ENCODE measurements around the gene STAG2. TPM values are rescaled to one million over a fixed set of nuclear protein-coding genes. Genes with fewer than 3 reads are reported as not detected.

The STAG2 gene
- total RNA-seq, 2 donors from 2014 or later: 82.1 to 89.5 TPM

- H3K4me3 Mint-ChIP-seq: peak overlapping the region; percentile 91 to 92
- DNase-seq (no peak), ATAC-seq (replicated peaks in 1 of 2) (no peak)
- H3K36me3 Mint-ChIP-seq (ENCODE audit: insufficient read depth in 2 of 2): peaks cover 12 to 14% of the 10 kb centered on the region in 2 donors
- H3K9me3 Mint-ChIP-seq: peaks cover 0 to 1% of the 10 kb centered on the region in 2 donors
- H3K4me1 Mint-ChIP-seq (ENCODE audit: low read depth): peaks cover 43% of the 10 kb centered on the region
- H3K27ac Mint-ChIP-seq: peak overlapping the region; percentile 100
- peaks cover 7% of the 10 kb centered on the region for H3K27me3 Mint-ChIP-seq (ENCODE audit: low read depth)
Observed at GRCh38 chrX:123962006-123962467, 531 bp downstream of the STAG2 start.

- H3K4me1 Mint-ChIP-seq (ENCODE audit: low read depth): peaks cover 44% of the 10 kb centered on the region
- peaks cover 12 to 14% of the 10 kb centered on the region in 2 donors for H3K36me3 Mint-ChIP-seq (ENCODE audit: insufficient read depth in 2 of 2)
- peak overlapping the region; percentile 91 to 92 for H3K4me3 Mint-ChIP-seq
- peaks cover 7% of the 10 kb centered on the region for H3K27me3 Mint-ChIP-seq (ENCODE audit: low read depth)
- peak overlapping the region; percentile 100 for H3K27ac Mint-ChIP-seq
- peak; percentile 80 to 88 for DNase-seq
- peak; percentile 74 to 75 for ATAC-seq (replicated peaks in 1 of 2)
- peaks cover 0 to 1% of the 10 kb centered on the region in 2 donors for H3K9me3 Mint-ChIP-seq
Observed at GRCh38 chrX:123962794-123963373, 1.4 kb downstream of the STAG2 start.

DNA sequence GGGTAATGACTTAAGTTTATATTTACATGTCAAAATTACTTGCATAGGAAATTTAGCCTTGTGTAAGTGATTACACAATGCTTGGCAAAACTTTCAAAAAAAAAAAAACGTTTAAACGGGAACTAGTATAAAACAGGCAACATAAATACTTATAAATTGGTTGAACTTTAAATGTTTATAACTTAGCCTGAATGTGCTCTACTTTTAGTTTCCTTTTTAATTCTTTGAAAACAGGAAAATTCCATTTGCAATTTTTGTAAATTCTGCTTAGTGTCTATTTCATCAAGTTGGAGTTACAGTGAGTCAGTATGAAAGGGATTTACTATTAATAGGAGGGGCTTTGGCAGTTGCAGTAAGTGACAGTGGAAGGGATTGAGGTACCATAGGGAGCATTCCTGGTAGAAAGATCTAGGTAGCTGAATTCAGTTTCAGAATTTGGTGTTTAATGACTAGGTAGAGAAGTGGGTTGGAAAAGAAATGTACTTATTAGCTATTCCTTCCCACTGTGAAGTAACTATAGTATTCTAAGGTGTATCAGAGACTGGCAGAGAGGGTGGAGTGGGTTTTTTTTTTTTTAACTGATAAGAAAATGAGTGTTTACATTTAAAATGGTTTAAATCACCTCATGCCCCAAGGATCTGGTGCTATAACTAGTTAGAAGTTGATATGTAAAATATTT lies 2.8 kb downstream of the STAG2 start:
- DNase-seq: no peak
- Mint-ChIP-seq H3K9me3 (peaks cover 0 to 1% of the 10 kb centered on the region in 2 donors), H3K4me3 (peak overlapping the region; percentile 91 to 92), H3K27ac (peak overlapping the region; percentile 100), H3K27me3 (ENCODE audit: low read depth) (peaks cover 7% of the 10 kb centered on the region), H3K36me3 (ENCODE audit: insufficient read depth in 2 of 2) (peaks cover 10 to 14% of the 10 kb centered on the region in 2 donors), H3K4me1 (ENCODE audit: low read depth) (peaks cover 51% of the 10 kb centered on the region)
- ATAC-seq (replicated peaks in 1 of 2): no peak

DNA sequence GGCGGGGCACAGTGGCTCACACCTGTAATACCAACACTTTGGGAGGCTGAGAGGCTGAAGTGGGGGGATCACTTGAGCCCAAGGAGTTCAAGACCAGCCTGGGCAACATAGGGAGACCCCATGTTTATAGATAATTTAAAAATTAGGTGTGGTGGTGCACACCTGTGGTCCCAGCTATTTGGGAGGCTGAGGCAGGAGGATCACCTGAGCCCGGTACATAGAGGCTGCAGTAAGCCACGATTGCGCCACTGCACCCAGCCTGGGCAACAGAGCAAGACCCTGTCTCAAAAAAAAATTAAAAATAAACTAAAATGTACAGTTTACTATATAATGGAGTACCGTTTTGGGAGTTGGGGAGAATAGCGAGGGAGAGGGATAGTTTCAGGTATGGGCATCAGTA lies 4.2 kb downstream of the STAG2 start:
- ATAC-seq (replicated peaks in 1 of 2): no peak

DNA sequence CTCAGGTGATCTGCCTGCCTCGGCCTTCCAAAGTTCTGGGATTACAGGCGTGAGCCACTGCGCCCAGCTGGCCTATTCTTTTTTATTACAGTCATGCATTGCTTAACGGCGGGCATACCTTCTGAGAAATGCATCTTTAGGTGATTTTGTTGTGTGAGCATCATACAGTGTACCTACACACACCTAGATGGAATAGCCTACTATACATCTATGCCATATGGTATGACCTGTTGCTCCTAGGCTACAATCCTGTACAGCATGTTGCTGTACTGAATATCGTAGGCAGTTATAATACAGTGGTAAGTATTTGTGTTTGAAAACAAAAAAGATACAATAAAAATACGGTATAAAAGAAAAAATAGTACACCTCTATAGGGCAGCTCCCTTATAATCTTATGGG lies 6.0 kb downstream of the STAG2 start:
- ATAC-seq (replicated peaks in 1 of 2) (no peak), DNase-seq (no peak)
- H3K27ac Mint-ChIP-seq: no peak overlapping the region
- H3K4me3 Mint-ChIP-seq: peak overlapping the region in 1 of 2 donors; percentile 15
- H3K27me3 Mint-ChIP-seq (ENCODE audit: low read depth): peaks cover 7% of the 10 kb centered on the region
- peaks cover 5 to 6% of the 10 kb centered on the region in 2 donors for H3K36me3 Mint-ChIP-seq (ENCODE audit: insufficient read depth in 2 of 2)
- peaks cover 78% of the 10 kb centered on the region for H3K4me1 Mint-ChIP-seq (ENCODE audit: low read depth)
- H3K9me3 Mint-ChIP-seq: peaks cover 0 to 1% of the 10 kb centered on the region in 2 donors

More for the DNA sequence above, 4.2 kb downstream of the STAG2 start:
- peak overlapping the region in 1 of 2 donors; percentile 45 for H3K4me3 Mint-ChIP-seq
- DNase-seq: no peak
- no peak overlapping the region for H3K27ac Mint-ChIP-seq
- peaks cover 9 to 10% of the 10 kb centered on the region in 2 donors for H3K36me3 Mint-ChIP-seq (ENCODE audit: insufficient read depth in 2 of 2)
- H3K4me1 Mint-ChIP-seq (ENCODE audit: low read depth): peaks cover 60% of the 10 kb centered on the region
- peaks cover 7% of the 10 kb centered on the region for H3K27me3 Mint-ChIP-seq (ENCODE audit: low read depth)
- H3K9me3 Mint-ChIP-seq: peaks cover 0 to 1% of the 10 kb centered on the region in 2 donors

- Mint-ChIP-seq H3K27ac (no peak overlapping the region), H3K9me3 (peaks cover 0 to 1% of the 10 kb centered on the region in 2 donors), H3K36me3 (ENCODE audit: insufficient read depth in 2 of 2) (peaks cover 1% of the 10 kb centered on the region in 2 donors), H3K27me3 (ENCODE audit: low read depth) (peaks cover 4% of the 10 kb centered on the region), H3K4me1 (ENCODE audit: low read depth) (peaks cover 76% of the 10 kb centered on the region), H3K4me3 (no peak overlapping the region)
- ATAC-seq (replicated peaks in 1 of 2) (no peak), DNase-seq (no peak)
Observed at GRCh38 chrX:123968383-123969050, 7.0 kb downstream of the STAG2 start.

DNA sequence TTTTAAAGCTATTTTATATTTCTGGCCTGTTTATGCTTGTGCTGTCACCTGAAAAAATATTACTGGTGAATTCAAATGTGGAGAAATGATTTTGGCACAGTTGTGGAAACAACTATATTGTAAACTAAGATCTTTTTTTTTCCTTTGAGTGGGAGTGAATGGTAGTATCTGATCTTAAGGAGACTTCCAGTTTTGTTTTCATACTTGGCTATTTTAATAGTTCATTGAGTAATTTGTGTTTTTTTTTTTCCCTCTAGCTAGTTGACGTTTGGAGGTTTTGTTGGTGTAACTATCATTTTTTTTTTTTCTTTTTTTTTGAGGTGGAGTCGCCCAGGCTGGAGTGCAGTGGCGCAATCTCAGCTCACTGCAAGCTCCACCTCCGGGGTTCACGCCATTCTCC lies 10.5 kb downstream of the STAG2 start:
- Mint-ChIP-seq H3K27ac (no peak overlapping the region), H3K27me3 (ENCODE audit: low read depth) (no peaks in the 10 kb centered on the region), H3K9me3 (no peaks in the 10 kb centered on the region), H3K36me3 (ENCODE audit: insufficient read depth in 2 of 2) (no peaks in the 10 kb centered on the region), H3K4me1 (ENCODE audit: low read depth) (peaks cover 50% of the 10 kb centered on the region), H3K4me3 (peak overlapping the region in 1 of 2 donors; percentile 35)
- ATAC-seq (replicated peaks in 1 of 2): no peak
- no peak for DNase-seq

GRCh38 chrX:123973921-123974320 lies 12.4 kb downstream of the STAG2 start:
- Mint-ChIP-seq H3K27ac (no peak overlapping the region), H3K27me3 (ENCODE audit: low read depth) (no peaks in the 10 kb centered on the region), H3K4me3 (no peak overlapping the region), H3K9me3 (no peaks in the 10 kb centered on the region), H3K4me1 (ENCODE audit: low read depth) (peaks cover 45% of the 10 kb centered on the region), H3K36me3 (ENCODE audit: insufficient read depth in 2 of 2) (no peaks in the 10 kb centered on the region)
- no peak for ATAC-seq (replicated peaks in 1 of 2)
- no peak for DNase-seq

GRCh38 chrX:123975180-123975579 lies 13.7 kb downstream of the STAG2 start:
- Mint-ChIP-seq H3K4me1 (ENCODE audit: low read depth) (peaks cover 41% of the 10 kb centered on the region), H3K4me3 (no peak overlapping the region), H3K9me3 (no peaks in the 10 kb centered on the region), H3K27me3 (ENCODE audit: low read depth) (no peaks in the 10 kb centered on the region), H3K36me3 (ENCODE audit: insufficient read depth in 2 of 2) (no peaks in the 10 kb centered on the region), H3K27ac (no peak overlapping the region)
- DNase-seq (no peak), ATAC-seq (replicated peaks in 1 of 2) (no peak)

- ATAC-seq (replicated peaks in 1 of 2) (peak in 1 of 2 donors; percentile 25), DNase-seq (no peak)
- H3K36me3 Mint-ChIP-seq (ENCODE audit: insufficient read depth in 2 of 2): no peaks in the 10 kb centered on the region
- peaks cover 28% of the 10 kb centered on the region for H3K4me1 Mint-ChIP-seq (ENCODE audit: low read depth)
- no peaks in the 10 kb centered on the region for H3K9me3 Mint-ChIP-seq
- H3K4me3 Mint-ChIP-seq: no peak overlapping the region
- H3K27ac Mint-ChIP-seq: no peak overlapping the region
- no peaks in the 10 kb centered on the region for H3K27me3 Mint-ChIP-seq (ENCODE audit: low read depth)
Observed at GRCh38 chrX:123976706-123977316, 15.3 kb downstream of the STAG2 start.

- Mint-ChIP-seq H3K9me3 (no peaks in the 10 kb centered on the region), H3K4me1 (ENCODE audit: low read depth) (peaks cover 11% of the 10 kb centered on the region), H3K27me3 (ENCODE audit: low read depth) (no peaks in the 10 kb centered on the region), H3K36me3 (ENCODE audit: insufficient read depth in 2 of 2) (no peaks in the 10 kb centered on the region), H3K4me3 (peak overlapping the region in 1 of 2 donors; percentile 83), H3K27ac (peak overlapping the region; percentile 13)
- ATAC-seq (replicated peaks in 1 of 2): no peak
- DNase-seq: no peak
Observed at GRCh38 chrX:123983240-123983639, 21.7 kb downstream of the STAG2 start.

- Mint-ChIP-seq H3K9me3 (no peaks in the 10 kb centered on the region), H3K4me1 (ENCODE audit: low read depth) (peaks cover 25% of the 10 kb centered on the region)
- ATAC-seq (replicated peaks in 1 of 2): no peak
Observed at GRCh38 chrX:123986377-123986776, 24.9 kb downstream of the STAG2 start.

More at GRCh38 chrX:123986377-123986776, 24.9 kb downstream of the STAG2 start:
- no peak overlapping the region for H3K27ac Mint-ChIP-seq
- no peak overlapping the region for H3K4me3 Mint-ChIP-seq
- H3K27me3 Mint-ChIP-seq (ENCODE audit: low read depth): no peaks in the 10 kb centered on the region
- no peak for DNase-seq
- H3K36me3 Mint-ChIP-seq (ENCODE audit: insufficient read depth in 2 of 2): no peaks in the 10 kb centered on the region

Measured in activated T-cell treated with anti-CD3 and anti-CD28 coated beads, Interleukin-2, amount 50 U/mL, for 72 hours (primary cell).